B cell (primary cell): ENCODE measurements around the gene TCFL5. TPM values are rescaled to one million over a fixed set of nuclear protein-coding genes. Genes with fewer than 3 reads are reported as not detected.
A peak's percentile ranks its signal among the peaks of the same experiment; 100 is the strongest.

ENCODE experiments used
- ATAC-seq: fragments of 200-7000 bp; cut with Tn5 transposase; one replicate; pipeline ENCODE4 v1.10.0; 2021; ENCODE audit warnings: low read depth, mild to moderate bottlenecking, moderate number of reproducible peaks, moderate library complexity
- CTCF ChIA-PET: fragments of 350-600 bp; sonication (Branson Sonifier 250); formaldehyde crosslinking; loops from one replicate; lab custom pipeline; 2021; ENCODE audit warnings: antibody characterized with exemption, inconsistent platforms; lab: Charles Lee
- POLR2A ChIA-PET: fragments of 350-600 bp; sonication (Branson Sonifier 250); formaldehyde crosslinking; loops from one replicate; lab custom pipeline; 2021; ENCODE audit warnings: antibody characterized with exemption; lab: Charles Lee
- DNase-seq: peaks from one replicate; pipeline ENCODE4 v3.0.0; 2013
- H2AFZ ChIP-seq: 2 replicates; pipeline ENCODE4 v1.6.1; 2012; ENCODE audit warnings: mild to moderate bottlenecking, low read depth, low read length; ENCODE audit not compliant: insufficient read depth, poor library complexity, severe bottlenecking
- H3K27ac ChIP-seq, 2 donors: 1 replicate in 1 of 2; 2 replicates in 1 of 2; pipeline ENCODE4 v1.5.1; 2012 to 2013; ENCODE audit warnings: low read length in 2 of 2, mild to moderate bottlenecking in 2 of 2, moderate library complexity in 1 of 2
- H3K27me3 ChIP-seq, 4 experiments: fragments of 200-600 bp in 1 of 4; sonication (generic) in 1 of 4; replicated peaks in 1 of 4; 1 replicate in 2 of 4; 2 replicates in 2 of 4; pipeline versions ENCODE4 v1.6.1 to v1.7.0; 2013 to 2016; ENCODE audit warnings: low read length in 3 of 4, mild to moderate bottlenecking in 2 of 4, mixed read lengths in 1 of 4, moderate library complexity in 1 of 4; ENCODE audit not compliant: insufficient read depth in 4 of 4, control insufficient read depth in 3 of 4; ENCODE audit errors: control extremely low read depth in 1 of 4
- H3K36me3 ChIP-seq, 2 experiments: replicated peaks in 1 of 2; 1 replicate in 1 of 2; 2 replicates in 1 of 2; pipeline versions ENCODE4 v1.6.1 to v1.7.1; 2013; ENCODE audit warnings: low read length in 1 of 2; ENCODE audit not compliant: insufficient read depth in 2 of 2, control insufficient read depth in 1 of 2; ENCODE audit errors: control extremely low read depth in 1 of 2, extremely low read depth in 1 of 2
- H3K4me1 ChIP-seq, 2 donors: fragments of 200-600 bp in 1 of 2; sonication (generic) in 1 of 2; 1 replicate in 1 of 2; 2 replicates in 1 of 2; pipeline versions ENCODE4 v1.5.1 to v1.6.1; 2013 to 2017; ENCODE audit warnings: low read length in 2 of 2; ENCODE audit not compliant: control insufficient read depth in 2 of 2, insufficient read depth in 2 of 2
- H3K4me2 ChIP-seq: replicated peaks from 2 replicates; pipeline ENCODE3; 2012; ENCODE audit warnings: mild to moderate bottlenecking, low read depth, low read length; ENCODE audit not compliant: poor library complexity, severe bottlenecking
- H3K4me3 ChIP-seq, 5 experiments: fragments of 200-600 bp in 1 of 5; sonication (generic) in 1 of 5; 1 replicate in 3 of 5; 2 replicates in 2 of 5; pipeline versions ENCODE4 v1.5.1 to v1.7.0; 2011 to 2016; ENCODE audit warnings: low read length in 4 of 5, mild to moderate bottlenecking in 4 of 5, low read depth in 2 of 5, control low read depth in 1 of 5, moderate library complexity in 1 of 5; ENCODE audit not compliant: insufficient read depth in 1 of 5; ENCODE audit errors: control extremely low read depth in 1 of 5, extremely low read depth in 1 of 5
- H3K79me2 ChIP-seq: fragments of 200-600 bp; sonication (generic); one replicate; pipeline ENCODE4 v1.6.0; 2016; ENCODE audit warnings: low read length; ENCODE audit not compliant: control insufficient read depth, insufficient read depth
- H3K9ac ChIP-seq: fragments of 200-600 bp; sonication (generic); 2 replicates; pipeline ENCODE4 v1.6.1; 2017; ENCODE audit warnings: mild to moderate bottlenecking, low read length, moderate library complexity
- H3K9me3 ChIP-seq, 3 donors: one replicate each; pipeline versions ENCODE4 v1.6.1 to v1.7.1; 2013; ENCODE audit warnings: low read length in 2 of 3; ENCODE audit not compliant: control insufficient read depth in 2 of 3, insufficient read depth in 1 of 3; ENCODE audit errors: control extremely low read depth in 1 of 3
- H4K20me1 ChIP-seq: 2 replicates; pipeline ENCODE4 v1.6.0; 2012; ENCODE audit warnings: mild to moderate bottlenecking, low read length; ENCODE audit not compliant: insufficient read depth, control insufficient read depth, poor library complexity, severe bottlenecking
- H3K27ac Mint-ChIP-seq: one replicate; pipeline ENCODE4 v1.8.0; 2021; ENCODE audit warnings: mixed read lengths
- H3K27me3 Mint-ChIP-seq: one replicate; pipeline ENCODE4 v1.8.0; 2021; ENCODE audit warnings: mixed read lengths
- H3K4me1 Mint-ChIP-seq: one replicate; pipeline ENCODE4 v1.8.0; 2021; ENCODE audit warnings: mixed read lengths
- H3K4me3 Mint-ChIP-seq: one replicate; pipeline ENCODE4 v1.8.0; 2021; ENCODE audit warnings: mixed read lengths
- H3K9me3 Mint-ChIP-seq: one replicate; pipeline ENCODE4 v1.8.0; 2022; ENCODE audit warnings: mixed read lengths; ENCODE audit not compliant: insufficient read depth
- EZH2 ChIP-seq: IDR thresholded peaks from 2 replicates; pipeline ENCODE4 v1.6.1; 2012; ENCODE audit warnings: borderline replicate concordance, low read depth, mild to moderate bottlenecking, moderate library complexity, low read length; ENCODE audit not compliant: insufficient read depth, poor library complexity, severe bottlenecking
- WGBS: methylation state at CpG from one replicate; pipeline ENCODE4 v1.1.5; 2013; ENCODE audit warnings: missing lambda C conversion rate; ENCODE audit not compliant: insufficient coverage; 5-methylcytosine and 5-hydroxymethylcytosine counted together
- intact Hi-C: fragments of 100-400 bp; cut with micrococcal nuclease; formaldehyde crosslinking; loops from one replicate; pipeline ENCODE4 v1.10.0; 2022
- polyA plus RNA-seq: library from polyadenylated mRNA; depleted of rRNA; stranded (reverse); fragments of >200 nt; gene quantifications from 2 replicates; pipeline ENCODE4 v1.2.3, GENCODE V29; 2012
- small RNA-seq: library from RNA; depleted of rRNA; stranded (forward); fragments of <200 nt; gene quantifications from one replicate; pipeline ENCODE3, GENCODE V24; 2012; ENCODE audit warnings: low replicate concordance, low read depth; ENCODE audit not compliant: insufficient read length
- total RNA-seq, 2 donors: library from RNA; stranded (reverse); fragments of 120-200 nt in 1 of 2; gene quantifications; 1 replicate in 1 of 2; 2 replicates in 1 of 2; pipeline versions ENCODE4 v1.2.3 to v1.2.4, GENCODE V29; 2013 to 2022
- TF ChIP-seq, protein P1 (sequence below): fragments of 200-600 bp; IDR thresholded peaks from one replicate; pipeline ENCODE4 v1.8.0; 2022; ENCODE audit warnings: antibody characterized with exemption, mild to moderate bottlenecking

TCFL5 gene
- total and polyA plus RNA-seq, 2 donors (not counting 1 experiment from before 2014, with no cell fraction given): 2.0 to 16.2 TPM

DNA sequence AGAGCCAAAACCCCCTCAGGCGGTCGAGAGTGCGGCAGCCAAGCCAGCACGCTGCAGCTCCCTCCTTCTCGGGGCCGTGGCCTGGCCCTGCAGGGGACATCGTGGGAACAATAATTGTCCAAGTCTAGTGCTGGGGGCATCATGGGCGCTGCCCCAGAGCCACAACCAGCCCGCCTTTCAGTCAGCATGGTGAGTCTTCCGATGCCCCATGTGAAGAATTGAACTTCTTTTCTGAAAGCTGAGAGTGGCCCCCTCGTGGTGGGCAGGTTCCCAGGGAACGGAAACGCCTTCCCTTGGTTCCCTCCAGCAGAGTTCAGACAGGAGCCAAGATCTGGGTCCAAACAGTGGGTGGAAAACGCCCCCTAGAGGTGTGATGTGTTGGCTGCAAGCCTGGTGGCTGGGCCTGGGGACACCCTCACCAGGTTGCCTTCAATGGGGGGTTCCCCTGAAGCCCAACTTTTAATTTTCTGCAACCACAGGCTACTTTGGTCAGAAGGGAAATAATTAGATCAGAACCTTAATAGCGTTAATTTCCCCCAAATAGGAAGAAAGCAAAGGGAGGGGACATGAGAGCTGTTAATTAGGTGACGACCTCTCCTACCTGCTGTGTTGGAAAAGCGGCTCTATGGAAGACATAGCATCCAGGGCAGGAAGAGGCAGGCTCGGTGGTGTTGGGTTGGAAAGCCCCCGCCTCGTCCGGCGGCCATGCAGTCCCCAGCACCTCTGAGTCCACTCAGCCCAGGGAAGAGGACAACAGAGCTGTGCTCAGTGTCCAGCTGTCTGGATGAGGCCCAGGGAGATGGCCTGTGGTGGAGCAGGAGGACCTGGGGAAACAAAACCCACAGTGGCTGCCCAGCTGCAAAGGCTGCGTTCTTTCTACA is 70.1 kb downstream of the TCFL5 start:
- Mint-ChIP-seq H3K27me3 (no peaks in the 10 kb centered on the region), H3K4me3 (no peak overlapping the region), H3K4me1 (peaks cover 27% of the 10 kb centered on the region), H3K27ac (peak overlapping the region; percentile 62), H3K9me3 (no peaks in the 10 kb centered on the region)
- Histone ChIP-seq H3K4me2 (no peak overlapping the region), H4K20me1 (no peaks in the 10 kb centered on the region), H2AFZ (no peak overlapping the region), H3K9ac (no peak overlapping the region), H3K4me3 (no peak overlapping the region), H3K36me3 (no peaks in the 10 kb centered on the region), H3K9me3 (no peaks in the 10 kb centered on the region), H3K27me3 (no peaks in the 10 kb centered on the region), H3K27ac (no peak overlapping the region), H3K4me1 (peaks cover 8 to 35% of the 10 kb centered on the region in 2 donors), H3K79me2 (no peaks in the 10 kb centered on the region)
- TF ChIP-seq, protein P1, sequence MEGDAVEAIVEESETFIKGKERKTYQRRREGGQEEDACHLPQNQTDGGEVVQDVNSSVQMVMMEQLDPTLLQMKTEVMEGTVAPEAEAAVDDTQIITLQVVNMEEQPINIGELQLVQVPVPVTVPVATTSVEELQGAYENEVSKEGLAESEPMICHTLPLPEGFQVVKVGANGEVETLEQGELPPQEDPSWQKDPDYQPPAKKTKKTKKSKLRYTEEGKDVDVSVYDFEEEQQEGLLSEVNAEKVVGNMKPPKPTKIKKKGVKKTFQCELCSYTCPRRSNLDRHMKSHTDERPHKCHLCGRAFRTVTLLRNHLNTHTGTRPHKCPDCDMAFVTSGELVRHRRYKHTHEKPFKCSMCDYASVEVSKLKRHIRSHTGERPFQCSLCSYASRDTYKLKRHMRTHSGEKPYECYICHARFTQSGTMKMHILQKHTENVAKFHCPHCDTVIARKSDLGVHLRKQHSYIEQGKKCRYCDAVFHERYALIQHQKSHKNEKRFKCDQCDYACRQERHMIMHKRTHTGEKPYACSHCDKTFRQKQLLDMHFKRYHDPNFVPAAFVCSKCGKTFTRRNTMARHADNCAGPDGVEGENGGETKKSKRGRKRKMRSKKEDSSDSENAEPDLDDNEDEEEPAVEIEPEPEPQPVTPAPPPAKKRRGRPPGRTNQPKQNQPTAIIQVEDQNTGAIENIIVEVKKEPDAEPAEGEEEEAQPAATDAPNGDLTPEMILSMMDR: peak; percentile 95
- TF ChIP-seq EZH2: no peak
- DNase-seq: peak; percentile 76
- ATAC-seq: no peak
- WGBS: 39% methylated on average over 21 of the region's 23 CpGs
- intact Hi-C loops: loop anchor here (1.0 to 10.0 kb wide), 7 partner anchors 71 to 554 kb away; partner anchors contain the start of genes CABLES2, OSBPL2, RPS21 and SLC17A9
- ChIA-PET CTCF (interaction anchor here (0.8 to 2.7 kb wide), 22 partner anchors 9 to 382 kb away, joined by 3 to 22 read pairs (median 7); partner anchors contain the start of genes OGFR and SLCO4A1), POLR2A (interaction anchor here (0.7 kb wide), 2 partner anchors 168 to 278 kb away, joined by 4 to 5 read pairs; no protein-coding TSS in a partner anchor)

Small RNAs within 50 kb of the gene (small RNA-seq; reads per million reads assigned to genes)
- not detected for gene DPH3P1

Other genes with a start within 250 kb of the TCFL5 start
- 79.2 and 79.5 TPM in 2 replicates for gene SLCO4A1, start 219.3 kb downstream of the TCFL5 start, total RNA-seq
- 2.1 and 4.6 TPM in 2 replicates for gene SLCO4A1, start 219.3 kb downstream of the TCFL5 start, polyA plus RNA-seq
- gene NTSR1, start 153.0 kb downstream of the TCFL5 start, total RNA-seq: not detected in 2 replicates
- gene NTSR1, start 153.0 kb downstream of the TCFL5 start, polyA plus RNA-seq: not detected in 2 replicates
- 17.5 and 18.2 TPM in 2 replicates for gene MRGBP, start 65.3 kb downstream of the TCFL5 start, total RNA-seq
- 8.1 and 10.6 TPM in 2 replicates for gene MRGBP, start 65.3 kb downstream of the TCFL5 start, polyA plus RNA-seq
- 99.3 and 102 TPM in 2 replicates for gene OGFR, start 57.0 kb downstream of the TCFL5 start, total RNA-seq
- gene OGFR, start 57.0 kb downstream of the TCFL5 start, polyA plus RNA-seq: 71.7 and 73.3 TPM in 2 replicates
- 96.3 and 98.6 TPM in 2 replicates for gene COL9A3, start 44.8 kb downstream of the TCFL5 start, total RNA-seq
- 10.7 and 30.8 TPM in 2 replicates for gene COL9A3, start 44.8 kb downstream of the TCFL5 start, polyA plus RNA-seq
- 124 and 128 TPM in 2 replicates for gene DIDO1, start 64.7 kb upstream of the TCFL5 start, total RNA-seq
- gene DIDO1, start 64.7 kb upstream of the TCFL5 start, polyA plus RNA-seq: 48.5 and 57.6 TPM in 2 replicates
- gene GID8, start 76.3 kb upstream of the TCFL5 start, total RNA-seq: 44.1 and 47.4 TPM in 2 replicates
- 12.4 and 18.4 TPM in 2 replicates for gene GID8, start 76.3 kb upstream of the TCFL5 start, polyA plus RNA-seq
- gene SLC17A9, start 90.9 kb upstream of the TCFL5 start, total RNA-seq: 33.0 and 44.6 TPM in 2 replicates
- 141 and 195 TPM in 2 replicates for gene SLC17A9, start 90.9 kb upstream of the TCFL5 start, polyA plus RNA-seq
- not detected in 2 replicates for gene BHLHE23, start 145.1 kb upstream of the TCFL5 start, total RNA-seq
- not detected in 2 replicates for gene BHLHE23, start 145.1 kb upstream of the TCFL5 start, polyA plus RNA-seq